HEK293 (cell line): Measurements from ENCODE around the gene TMPRSS7.

ENCODE experiments used
- CTCF ChIP-seq: fragments of 450-650 bp; formaldehyde crosslinking; IDR thresholded peaks from 2 replicates; pipeline ENCODE4 v1.5.1; 2016; ENCODE audit warnings: missing biosample characterization, missing genetic modification characterization
- HOXC10 ChIP-seq: sonication (generic); formaldehyde crosslinking; IDR thresholded peaks from 2 replicates; pipeline ENCODE4 v1.8.1; 2023; ENCODE audit warnings: mild to moderate bottlenecking, missing genetic modification reagents
- SCRT1 ChIP-seq: fragments of 450-650 bp; formaldehyde crosslinking; IDR thresholded peaks from 2 replicates; pipeline ENCODE4 v1.5.1; 2016; ENCODE audit warnings: missing biosample characterization, missing genetic modification characterization, borderline replicate concordance
- ZBTB44 ChIP-seq: fragments of 450-650 bp; IDR thresholded peaks from 2 replicates; pipeline ENCODE4 v1.5.1; 2018; ENCODE audit warnings: missing biosample characterization, mild to moderate bottlenecking, missing genetic modification characterization
- ZBTB7A ChIP-seq: fragments of 450-650 bp; formaldehyde crosslinking; IDR thresholded peaks from 2 replicates; pipeline ENCODE4 v1.5.1; 2016; ENCODE audit warnings: low read depth, missing biosample characterization, missing genetic modification characterization
- ZNF140 ChIP-seq: fragments of 450-650 bp; formaldehyde crosslinking; IDR thresholded peaks from 2 replicates; pipeline ENCODE4 v1.5.1; 2016; ENCODE audit warnings: missing biosample characterization, missing genetic modification characterization
- ZNF24 ChIP-seq: fragments of 450-650 bp; formaldehyde crosslinking; IDR thresholded peaks from 2 replicates; pipeline ENCODE4 v1.5.1; 2016; ENCODE audit warnings: missing biosample characterization, missing genetic modification characterization
- ZNF274 ChIP-seq, 2 experiments: fragments of 200-500 bp in 1 of 2; fragments of 450-650 bp in 1 of 2; sonication (Bioruptor generic) in 1 of 2; formaldehyde crosslinking in 1 of 2; IDR thresholded peaks; 2 replicates each; pipeline versions ENCODE4 v1.5.1 to v1.6.1; 2014 to 2016; ENCODE audit warnings: borderline replicate concordance in 1 of 2, inconsistent platforms in 1 of 2, low read length in 1 of 2, missing biosample characterization in 1 of 2, missing genetic modification characterization in 1 of 2
- ZNF292 ChIP-seq: fragments of 450-650 bp; formaldehyde crosslinking; IDR thresholded peaks from 2 replicates; pipeline ENCODE4 v1.5.1; 2016; ENCODE audit warnings: low read depth, missing biosample characterization, missing genetic modification characterization, borderline replicate concordance
- ZNF324 ChIP-seq: fragments of 450-650 bp; formaldehyde crosslinking; IDR thresholded peaks from 2 replicates; pipeline ENCODE4 v1.5.1; 2016; ENCODE audit warnings: missing biosample characterization, missing genetic modification characterization
- ZNF350 ChIP-seq: fragments of 450-650 bp; formaldehyde crosslinking; IDR thresholded peaks from 2 replicates; pipeline ENCODE4 v1.5.0; 2017; ENCODE audit warnings: missing biosample characterization, mild to moderate bottlenecking, missing genetic modification characterization
- ZNF549 ChIP-seq: fragments of 450-650 bp; IDR thresholded peaks from 2 replicates; pipeline ENCODE4 v1.5.1; 2018; ENCODE audit warnings: missing biosample characterization, missing genetic modification characterization, mild to moderate bottlenecking, inconsistent platforms, moderate library complexity
- ZNF670 ChIP-seq: fragments of 450-650 bp; formaldehyde crosslinking; IDR thresholded peaks from 2 replicates; pipeline ENCODE4 v1.5.1; 2016; ENCODE audit warnings: missing biosample characterization, missing genetic modification characterization, low read depth

GRCh38 chr3:112013784-112014143 lies 20.8 kb upstream of the TMPRSS7 start:
- TF ChIP-seq ZNF140 (tag by site-specific recombination) = no peak
- TF ChIP-seq SCRT1 (tag by site-specific recombination) = no peak
- TF ChIP-seq CTCF (tag by site-specific recombination) = no peak
- no peak for TF ChIP-seq ZNF292 (tag by site-specific recombination)
- no peak for TF ChIP-seq ZBTB7A (tag by site-specific recombination)
- TF ChIP-seq ZNF324 (tag by site-specific recombination) = no peak
- TF ChIP-seq ZNF24 (tag by site-specific recombination) = no peak
- no peak for TF ChIP-seq ZBTB44 (tag by site-specific recombination)
- TF ChIP-seq ZNF350 = no peak
- TF ChIP-seq ZNF549 (tag by site-specific recombination) = no peak
- no peak for TF ChIP-seq ZNF274 (IDR thresholded peaks at IDR 0.05; ENCODE audit: low read length)
- no peak for TF ChIP-seq ZNF274 (tag by site-specific recombination; IDR thresholded peaks at IDR 0.05; ENCODE audit: borderline replicate concordance)
- no peak for TF ChIP-seq ZNF670 (tag by site-specific recombination)
- no peak for TF ChIP-seq HOXC10 (CRISPR knock-in tag)
